Stomach (tissue), 9 donors: ENCODE results near the gene PMVK. TPM values are rescaled to one million over a fixed set of nuclear protein-coding genes. Genes with fewer than 3 reads are reported as not detected.

ENCODE experiments used
- DNase-seq, 2 donors: peaks; one replicate each; pipeline versions ENCODE4 v3.0.0 to v3.0.0-alpha.2; 2013 to 2019
- H3K27ac ChIP-seq, 5 donors: fragments of 200-600 bp in 4 of 5; sonication (generic) in 4 of 5; one replicate each; pipeline ENCODE4 v1.5.1; 2013 to 2019; ENCODE audit warnings: mild to moderate bottlenecking in 1 of 5, moderate library complexity in 1 of 5
- H3K27me3 ChIP-seq, 3 donors: fragments of 200-600 bp; sonication (generic); one replicate each; pipeline ENCODE4 v1.5.1; 2017 to 2019; ENCODE audit warnings: mixed run types in 1 of 3
- H3K36me3 ChIP-seq, 4 donors: fragments of 200-600 bp; sonication (generic); 1 replicate in 3 of 4; 2 replicates in 1 of 4; pipeline ENCODE4 v1.5.1; 2016 to 2019
- H3K4me1 ChIP-seq, 4 donors: fragments of 200-600 bp; sonication (generic); one replicate each; pipeline ENCODE4 v1.5.1; 2016 to 2019
- H3K4me3 ChIP-seq, 4 donors: fragments of 200-600 bp; sonication (generic) in 3 of 4; one replicate each; pipeline ENCODE4 v1.5.1; 2016 to 2019; ENCODE audit warnings: mild to moderate bottlenecking in 1 of 4
- H3K9me3 ChIP-seq, 4 donors: fragments of 200-600 bp; sonication (generic); one replicate each; pipeline ENCODE4 v1.5.1; 2016 to 2019
- CTCF ChIP-seq, 7 experiments: fragments of 450-650 bp in 4 of 7; fragments of 200-600 bp in 3 of 7; sonication (generic) in 3 of 7; IDR thresholded peaks; one replicate each; pipeline ENCODE4 v1.5.1; 2016 to 2019; ENCODE audit warnings: antibody characterized with exemption in 7 of 7, control low read depth in 2 of 7, mild to moderate bottlenecking in 1 of 7
- EP300 ChIP-seq: sonication (generic); formaldehyde crosslinking; IDR thresholded peaks from one replicate; pipeline ENCODE4 v1.6.1; 2017; ENCODE audit warnings: antibody characterized with exemption
- POLR2A ChIP-seq, 4 donors: fragments of 450-650 bp; IDR thresholded peaks; one replicate each; pipeline ENCODE4 v1.6.1; 2016; ENCODE audit warnings: antibody characterized with exemption in 4 of 4, control low read depth in 2 of 4, mild to moderate bottlenecking in 1 of 4, moderate library complexity in 1 of 4
- POLR2AphosphoS5 ChIP-seq, 3 donors: sonication (generic); formaldehyde crosslinking; IDR thresholded peaks; one replicate each; pipeline ENCODE4 v1.6.1; 2016; ENCODE audit warnings: antibody characterized with exemption in 3 of 3
- WGBS, 5 donors: extraction: QIAGEN DNeasy Blood & Tissue Kit in 3 of 5; methylation state at CpG; one replicate each; pipeline versions ENCODE4 v1.1.5 to v1.1.7; 2013 to 2018; 5-methylcytosine and 5-hydroxymethylcytosine counted together
- intact Hi-C: fragments of 100-400 bp; cut with DNase I; formaldehyde crosslinking; loops from one replicate; pipeline ENCODE4 v1.15.1; 2023; ENCODE audit warnings: low total_unique reads
- polyA plus RNA-seq, 3 donors: library from polyadenylated mRNA; stranded (reverse); fragments of 200-250 nt; gene quantifications; one replicate each; pipeline ENCODE4 v1.2.3, GENCODE V29; 2013
- total RNA-seq, 5 donors: library from RNA; depleted of rRNA; stranded (reverse); fragments of >200 nt; gene quantifications; one replicate each; pipeline versions ENCODE4 v1.1.0 to v1.2.3, GENCODE V29; 2014 to 2016
- donor health status: healthy with polysubstance abuse.
- donor health status: Bipolar disorder and iron deficiency.
- donor health status: healthy.

Gene PMVK
- total and polyA plus RNA-seq, 8 donors: 10.1 to 57.1 (median 41.1) TPM

DNA sequence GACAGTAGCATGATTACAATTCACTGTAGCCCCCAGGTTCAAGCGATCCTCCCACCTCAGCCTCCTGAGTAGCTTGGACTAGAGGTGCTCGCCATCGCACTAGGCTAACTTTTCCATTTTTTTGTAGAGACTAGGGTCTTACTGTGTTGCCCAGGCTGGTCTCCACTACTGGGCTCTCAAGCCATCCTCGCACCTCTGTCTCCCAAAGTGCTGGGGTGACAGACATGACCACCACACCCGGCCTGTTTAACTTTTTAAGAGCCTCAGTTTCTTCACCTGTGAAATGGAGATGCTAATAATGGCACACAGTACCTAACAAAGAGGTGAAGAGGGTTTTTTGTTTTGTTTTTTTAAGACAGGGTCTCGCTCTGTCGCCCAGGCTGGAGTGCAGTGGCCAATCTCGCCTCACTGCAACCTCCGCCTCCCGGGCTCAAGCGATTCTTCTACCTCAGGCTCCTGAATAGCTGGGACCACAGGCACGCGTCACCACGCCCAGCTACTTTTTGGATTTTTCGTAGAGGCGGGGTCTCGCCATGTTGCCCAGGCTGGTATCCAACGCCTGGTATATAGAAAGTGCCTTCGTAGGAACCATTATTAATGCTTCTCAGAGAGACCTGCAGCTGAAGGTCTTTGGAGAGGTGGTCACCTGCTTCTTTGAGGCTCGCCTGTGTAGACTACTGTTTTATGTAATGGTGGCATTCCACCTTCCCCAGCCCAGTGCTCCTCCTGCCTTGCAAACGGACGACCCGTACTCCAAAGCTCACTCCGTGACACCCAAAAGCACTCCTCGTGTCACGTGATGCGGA lies 567 bp downstream of the PMVK start:
- Histone ChIP-seq H3K4me1 (peaks cover 19 to 59% (median 29%) of the 10 kb centered on the region in 4 donors), H3K27ac (peak overlapping the region; percentile 94 to 99 (median 98)), H3K36me3 (peaks cover 0 to 13% (median 3%) of the 10 kb centered on the region in 4 donors), H3K4me3 (peak overlapping the region; percentile 60 to 73 (median 62)), H3K9me3 (no peaks in the 10 kb centered on the region), H3K27me3 (no peaks in the 10 kb centered on the region)
- intact Hi-C loops: no loop called here
- no peak for TF ChIP-seq EP300
- no peak for TF ChIP-seq CTCF (IDR thresholded peaks at IDR 0.05)
- no peak for TF ChIP-seq POLR2A (IDR thresholded peaks at IDR 0.05)
- TF ChIP-seq POLR2AphosphoS5 (IDR thresholded peaks at IDR 0.05): no peak
- DNase-seq: peak in 1 of 2 donors; percentile 35
- WGBS, 5 donors: 28 to 33% (median 31%) methylated on average over 22 to 27 of the region's 27 CpGs

GRCh38 chr1:154934358-154934948 lies 2.1 kb downstream of the PMVK start:
- DNase-seq: no peak
- intact Hi-C loops: no loop called here

GRCh38 chr1:154931940-154932487 lies 4.5 kb downstream of the PMVK start:
- Histone ChIP-seq H3K36me3 (peaks cover 13 to 50% (median 35%) of the 10 kb centered on the region in 4 donors), H3K4me3 (no peak overlapping the region), H3K27ac (peak overlapping the region; percentile 71 to 84 (median 75)), H3K4me1 (peaks cover 9 to 29% (median 15%) of the 10 kb centered on the region in 4 donors), H3K9me3 (no peaks in the 10 kb centered on the region), H3K27me3 (no peaks in the 10 kb centered on the region)
- 32 to 63% (median 50%) methylated on average over 9 to 11 of the region's 11 CpGs for WGBS, 5 donors
- intact Hi-C loops: no loop called here
- peak; percentile 92 for DNase-seq
- TF ChIP-seq POLR2A (IDR thresholded peaks at IDR 0.05) (no peak), POLR2AphosphoS5 (IDR thresholded peaks at IDR 0.05) (peak in 2 of 3 donors; percentile 69 to 79)

More at GRCh38 chr1:154934358-154934948, 2.1 kb downstream of the PMVK start:
- 96 to 98% (median 97%) methylated on average over 5 of the region's 5 CpGs for WGBS, 5 donors
- Histone ChIP-seq H3K36me3 (peaks cover 5 to 28% (median 14%) of the 10 kb centered on the region in 4 donors), H3K4me1 (peaks cover 19 to 44% (median 23%) of the 10 kb centered on the region in 4 donors), H3K27me3 (no peaks in the 10 kb centered on the region), H3K4me3 (no peak overlapping the region), H3K9me3 (no peaks in the 10 kb centered on the region), H3K27ac (no peak overlapping the region)
- no peak for TF ChIP-seq CTCF (IDR thresholded peaks at IDR 0.05)
- TF ChIP-seq POLR2A (IDR thresholded peaks at IDR 0.05): no peak
- no peak for TF ChIP-seq POLR2AphosphoS5 (IDR thresholded peaks at IDR 0.05)
- TF ChIP-seq EP300: no peak

GRCh38 chr1:154926201-154926600 lies 10.3 kb downstream of the PMVK start:
- Histone ChIP-seq H3K4me3 (no peak overlapping the region), H3K9me3 (no peaks in the 10 kb centered on the region), H3K27me3 (no peaks in the 10 kb centered on the region), H3K36me3 (peaks cover 42 to 95% (median 89%) of the 10 kb centered on the region in 4 donors), H3K4me1 (no peaks in the 10 kb centered on the region), H3K27ac (no peak overlapping the region)
- intact Hi-C loops: no loop called here
- no peak for DNase-seq
- 90 to 98% (median 93%) methylated on average over 7 to 13 of the region's 13 CpGs for WGBS, 5 donors
- TF ChIP-seq POLR2AphosphoS5 (IDR thresholded peaks at IDR 0.05): no peak
- no peak for TF ChIP-seq EP300
- no peak for TF ChIP-seq CTCF (IDR thresholded peaks at IDR 0.05)
- TF ChIP-seq POLR2A (IDR thresholded peaks at IDR 0.05): no peak
